Ovary (tissue), 3 donors: ENCODE measurements around the gene ZNF106.

Experiments
- POLR2A ChIP-seq: fragments of 450-650 bp; IDR thresholded peaks from one replicate; pipeline ENCODE4 v1.6.1; 2017; ENCODE audit warnings: antibody characterized with exemption, mild to moderate bottlenecking, moderate library complexity
- TF ChIP-seq, protein P1 (sequence below), 3 donors: fragments of 450-650 bp in 2 of 3; fragments of 200-600 bp in 1 of 3; IDR thresholded peaks; one replicate each; pipeline versions ENCODE4 v1.5.1 to v1.8.0; 2016 to 2022; ENCODE audit warnings: antibody characterized with exemption in 3 of 3, mild to moderate bottlenecking in 1 of 3
- donor health status: DM: no; HTN: no; CAD: no.

DNA sequence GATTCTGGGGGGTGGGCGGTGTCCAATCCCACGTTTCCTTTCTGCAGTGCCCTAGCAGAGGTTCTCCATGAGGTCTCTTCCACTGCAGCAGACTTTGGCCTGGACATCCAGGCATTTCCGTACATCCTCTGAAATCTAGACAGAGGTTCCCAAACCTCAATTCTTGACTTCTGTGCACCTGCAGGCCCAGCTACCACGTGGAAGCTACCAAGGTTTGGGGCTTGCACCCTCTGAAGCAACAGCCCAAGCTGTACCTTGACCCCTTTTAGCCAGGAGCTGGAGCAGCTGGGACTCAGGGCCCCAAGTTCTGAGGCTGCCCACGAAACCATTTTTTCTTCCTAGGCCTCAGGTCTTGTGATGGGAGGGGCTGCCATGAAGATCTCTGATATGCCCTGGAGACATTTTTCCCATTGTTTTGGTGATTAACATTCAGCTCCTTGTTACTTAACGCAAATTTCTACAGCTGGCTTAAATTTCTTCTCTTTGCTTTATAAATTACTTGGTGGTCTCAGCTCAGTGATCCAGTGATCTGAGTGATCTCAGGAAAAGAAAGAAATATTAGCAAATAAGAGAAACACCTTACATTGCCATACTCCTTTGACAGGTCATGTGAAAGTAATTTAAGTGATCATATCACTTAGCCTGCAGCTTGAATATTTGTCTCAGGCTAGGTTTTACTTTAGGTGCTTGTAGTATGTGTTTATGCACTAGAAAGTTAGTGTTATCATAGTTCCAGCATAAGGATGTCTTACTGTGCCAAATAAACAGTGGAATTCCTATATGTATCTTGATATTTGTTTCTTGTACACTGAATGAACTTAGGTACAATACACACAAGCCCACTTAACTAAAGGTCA lies 7.5 kb upstream of the ZNF106 start:
- TF ChIP-seq, protein P1, sequence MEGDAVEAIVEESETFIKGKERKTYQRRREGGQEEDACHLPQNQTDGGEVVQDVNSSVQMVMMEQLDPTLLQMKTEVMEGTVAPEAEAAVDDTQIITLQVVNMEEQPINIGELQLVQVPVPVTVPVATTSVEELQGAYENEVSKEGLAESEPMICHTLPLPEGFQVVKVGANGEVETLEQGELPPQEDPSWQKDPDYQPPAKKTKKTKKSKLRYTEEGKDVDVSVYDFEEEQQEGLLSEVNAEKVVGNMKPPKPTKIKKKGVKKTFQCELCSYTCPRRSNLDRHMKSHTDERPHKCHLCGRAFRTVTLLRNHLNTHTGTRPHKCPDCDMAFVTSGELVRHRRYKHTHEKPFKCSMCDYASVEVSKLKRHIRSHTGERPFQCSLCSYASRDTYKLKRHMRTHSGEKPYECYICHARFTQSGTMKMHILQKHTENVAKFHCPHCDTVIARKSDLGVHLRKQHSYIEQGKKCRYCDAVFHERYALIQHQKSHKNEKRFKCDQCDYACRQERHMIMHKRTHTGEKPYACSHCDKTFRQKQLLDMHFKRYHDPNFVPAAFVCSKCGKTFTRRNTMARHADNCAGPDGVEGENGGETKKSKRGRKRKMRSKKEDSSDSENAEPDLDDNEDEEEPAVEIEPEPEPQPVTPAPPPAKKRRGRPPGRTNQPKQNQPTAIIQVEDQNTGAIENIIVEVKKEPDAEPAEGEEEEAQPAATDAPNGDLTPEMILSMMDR (IDR thresholded peaks at IDR 0.05): no peak
- TF ChIP-seq POLR2A: no peak
